ENCODE results near the gene CDC42BPA. TPM values are rescaled to one million over a fixed set of nuclear protein-coding genes. Genes with fewer than 3 reads are reported as not detected.
"Not testable (repeated sequence)": the region's sequence is repeated elsewhere in the genome, so short reads cannot be mapped to it uniquely, and the experiment has no call there.

CDC42BPA gene
- total and polyA plus RNA-seq, 2 donors: 3.7 to 3.9 TPM

- not testable (repeated sequence) for H3K27ac ChIP-seq (ENCODE audit: low read depth in 1 of 2, low read length in 1 of 2); DNase-seq (ENCODE audit: low read depth in 6 of 9, low spot score in 9 of 9); H3K36me3 ChIP-seq (ENCODE audit: control insufficient read depth in 2 of 2, insufficient read depth in 2 of 2, low read length in 1 of 2); H3K9me3 ChIP-seq (ENCODE audit: control insufficient read depth in 2 of 2, insufficient read depth in 1 of 2, low read length in 1 of 2); H3K27me3 ChIP-seq (ENCODE audit: control insufficient read depth in 2 of 2, insufficient read depth in 1 of 2, low read length in 1 of 2); H3K4me1 ChIP-seq (ENCODE audit: control insufficient read depth in 2 of 2, insufficient read depth in 2 of 2, low read length in 2 of 2); H3K4me3 ChIP-seq (ENCODE audit: low read length in 2 of 2)
- 99% methylated on average over 2 of the region's 2 CpGs for WGBS
Measured at GRCh38 chr1:226999579-226999978, 318.7 kb downstream of the CDC42BPA start.

- Histone ChIP-seq H3K9me3 (ENCODE audit: control insufficient read depth in 2 of 2, insufficient read depth in 1 of 2, low read length in 1 of 2) (no peaks in the 10 kb centered on the region), H3K27me3 (ENCODE audit: control insufficient read depth in 2 of 2, insufficient read depth in 1 of 2, low read length in 1 of 2) (no peaks in the 10 kb centered on the region), H3K27ac (ENCODE audit: low read depth in 1 of 2, low read length in 1 of 2) (peak overlapping the region; percentile 21 to 50), H3K4me3 (ENCODE audit: low read length in 2 of 2) (no peak overlapping the region), H3K36me3 (ENCODE audit: control insufficient read depth in 2 of 2, insufficient read depth in 2 of 2, low read length in 1 of 2) (no peaks in the 10 kb centered on the region), H3K4me1 (ENCODE audit: control insufficient read depth in 2 of 2, insufficient read depth in 2 of 2, low read length in 2 of 2) (peaks cover 0 to 7% of the 10 kb centered on the region in 2 donors)
- 94% methylated on average over 13 of the region's 13 CpGs for WGBS
- no peak for DNase-seq (ENCODE audit: low read depth in 6 of 9, low spot score in 9 of 9)
Measured at GRCh38 chr1:226995365-226996332, 322.6 kb downstream of the CDC42BPA start.

DNA sequence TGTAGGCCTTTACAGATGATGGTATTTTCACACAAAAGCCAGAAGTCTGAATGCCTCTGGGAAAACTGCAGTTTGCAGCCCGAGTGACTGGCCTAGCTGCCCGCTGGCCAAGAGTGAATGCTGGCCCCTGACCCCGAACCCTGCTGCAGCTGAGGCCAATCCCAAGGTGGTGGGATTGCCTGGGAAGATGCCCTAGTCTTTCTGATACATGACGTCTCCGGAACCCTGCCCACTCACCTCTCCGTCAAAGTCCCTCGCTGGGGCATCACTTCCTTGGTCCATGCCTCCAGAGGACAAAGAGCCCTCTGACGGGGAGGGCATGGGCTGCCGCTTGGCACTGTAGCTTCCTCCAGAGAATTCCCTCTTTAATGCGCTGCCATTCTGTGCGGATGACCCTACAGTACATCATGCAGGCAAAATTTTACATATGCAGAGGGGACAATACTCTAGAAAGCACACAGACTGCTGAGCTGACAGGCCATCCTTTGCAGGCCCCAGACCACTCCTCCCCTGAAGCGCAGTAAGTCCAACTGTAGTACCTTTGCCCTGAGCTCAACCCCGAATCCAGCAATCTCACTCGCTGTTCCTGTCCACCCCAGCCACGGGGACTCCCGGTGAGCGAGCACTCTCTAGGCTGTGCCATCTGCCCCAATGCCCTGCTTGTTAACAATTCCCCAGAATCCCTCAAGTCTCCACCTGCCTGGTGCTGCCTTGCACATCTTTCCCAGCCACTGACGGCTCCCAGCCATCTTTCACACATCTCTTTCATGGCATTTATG lies 323.5 kb downstream of the CDC42BPA start:
- no peaks in the 10 kb centered on the region for H3K9me3 ChIP-seq (ENCODE audit: control insufficient read depth in 2 of 2, insufficient read depth in 1 of 2, low read length in 1 of 2)
- no peaks in the 10 kb centered on the region for H3K36me3 ChIP-seq (ENCODE audit: control insufficient read depth in 2 of 2, insufficient read depth in 2 of 2, low read length in 1 of 2)
- DNase-seq (ENCODE audit: low read depth in 6 of 9, low spot score in 9 of 9): no peak
- H3K4me3 ChIP-seq (ENCODE audit: low read length in 2 of 2): no peak overlapping the region
- no peaks in the 10 kb centered on the region for H3K27me3 ChIP-seq (ENCODE audit: control insufficient read depth in 2 of 2, insufficient read depth in 1 of 2, low read length in 1 of 2)
- peaks cover 0 to 11% of the 10 kb centered on the region in 2 donors for H3K4me1 ChIP-seq (ENCODE audit: control insufficient read depth in 2 of 2, insufficient read depth in 2 of 2, low read length in 2 of 2)
- H3K27ac ChIP-seq (ENCODE audit: low read depth in 1 of 2, low read length in 1 of 2): peak overlapping the region; percentile 21 to 32
- WGBS: 97% methylated on average over 18 of the region's 18 CpGs

DNA sequence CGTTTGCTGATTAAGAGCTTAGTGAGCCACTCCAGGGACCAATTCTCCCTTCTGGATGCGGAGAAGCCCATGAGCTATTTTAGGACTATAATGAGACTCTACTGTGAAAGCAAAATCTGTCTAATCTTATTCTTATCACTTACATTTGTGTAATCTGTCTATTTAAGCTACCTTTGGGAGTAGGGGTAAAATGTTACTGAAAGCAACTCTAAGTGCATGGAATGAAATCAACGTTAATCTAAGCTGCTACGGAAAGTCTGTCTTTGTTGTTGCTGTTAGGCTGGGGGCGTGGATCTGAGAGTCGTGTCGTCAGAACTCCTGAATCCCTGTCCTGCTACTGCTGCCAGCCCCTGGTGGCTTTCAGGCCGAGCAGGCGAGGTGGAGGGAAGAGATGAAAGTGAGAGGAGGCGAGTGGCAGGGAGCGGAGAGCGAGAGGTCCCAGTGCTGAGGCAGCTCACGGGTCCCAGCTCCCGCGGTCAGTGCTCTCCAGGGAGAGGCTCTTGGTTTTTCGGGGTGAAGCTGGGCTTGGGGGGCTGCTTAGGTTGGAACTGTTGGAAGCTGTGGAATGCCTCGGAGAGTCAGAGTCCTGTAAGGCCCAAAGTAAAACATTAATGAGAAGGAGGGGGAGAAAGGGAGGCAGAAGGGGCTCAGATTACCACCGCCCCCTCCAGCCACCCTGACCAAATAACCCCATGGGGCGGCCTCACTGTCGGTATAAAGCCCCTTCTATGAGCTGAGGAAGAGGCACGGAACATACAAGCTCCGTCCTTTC lies 324.3 kb downstream of the CDC42BPA start:
- WGBS: 98% methylated on average over 22 of the region's 22 CpGs
- no peak overlapping the region for H3K4me3 ChIP-seq (ENCODE audit: low read length in 2 of 2)
- H3K9me3 ChIP-seq (ENCODE audit: control insufficient read depth in 2 of 2, insufficient read depth in 1 of 2, low read length in 1 of 2): no peaks in the 10 kb centered on the region
- H3K27me3 ChIP-seq (ENCODE audit: control insufficient read depth in 2 of 2, insufficient read depth in 1 of 2, low read length in 1 of 2): no peaks in the 10 kb centered on the region
- no peaks in the 10 kb centered on the region for H3K36me3 ChIP-seq (ENCODE audit: control insufficient read depth in 2 of 2, insufficient read depth in 2 of 2, low read length in 1 of 2)
- DNase-seq (ENCODE audit: low read depth in 6 of 9, low spot score in 9 of 9): no peak
- no peak overlapping the region for H3K27ac ChIP-seq (ENCODE audit: low read depth in 1 of 2, low read length in 1 of 2)
- peaks cover 0 to 15% of the 10 kb centered on the region in 2 donors for H3K4me1 ChIP-seq (ENCODE audit: control insufficient read depth in 2 of 2, insufficient read depth in 2 of 2, low read length in 2 of 2)

DNA sequence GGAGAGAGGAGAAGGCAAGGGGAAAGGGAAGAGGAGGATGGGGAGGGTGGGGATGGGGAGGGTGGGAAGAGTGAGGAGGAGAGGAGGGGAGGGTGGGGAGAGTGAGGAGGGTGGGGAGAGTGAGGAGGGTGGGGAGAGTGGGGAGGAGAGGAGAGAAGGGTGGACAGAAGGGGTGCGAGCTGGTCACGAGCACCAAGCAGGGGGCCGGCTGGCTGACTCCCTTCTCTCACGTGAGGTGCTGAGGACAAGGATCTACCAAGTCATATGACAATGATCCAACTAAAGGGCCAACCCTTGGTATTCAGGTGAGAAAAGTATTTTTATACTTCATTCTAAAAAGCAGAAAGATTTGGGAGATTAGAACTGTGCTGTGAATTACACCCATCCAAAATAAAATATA lies 326.4 kb downstream of the CDC42BPA start:
- no peak for DNase-seq (ENCODE audit: low read depth in 6 of 9, low spot score in 9 of 9)
- H3K36me3 ChIP-seq (ENCODE audit: control insufficient read depth in 2 of 2, insufficient read depth in 2 of 2, low read length in 1 of 2): peaks cover 6% of the 10 kb centered on the region in 2 donors
- peaks cover 0 to 15% of the 10 kb centered on the region in 2 donors for H3K4me1 ChIP-seq (ENCODE audit: control insufficient read depth in 2 of 2, insufficient read depth in 2 of 2, low read length in 2 of 2)
- 96% methylated on average over 4 of the region's 4 CpGs for WGBS
- H3K4me3 ChIP-seq (ENCODE audit: low read length in 2 of 2): no peak overlapping the region
- no peaks in the 10 kb centered on the region for H3K9me3 ChIP-seq (ENCODE audit: control insufficient read depth in 2 of 2, insufficient read depth in 1 of 2, low read length in 1 of 2)
- no peak overlapping the region for H3K27ac ChIP-seq (ENCODE audit: low read depth in 1 of 2, low read length in 1 of 2)
- H3K27me3 ChIP-seq (ENCODE audit: control insufficient read depth in 2 of 2, insufficient read depth in 1 of 2, low read length in 1 of 2): no peaks in the 10 kb centered on the region

GRCh38 chr1:226990133-226990716 lies 328.1 kb downstream of the CDC42BPA start:
- Histone ChIP-seq H3K27me3 (ENCODE audit: control insufficient read depth in 2 of 2, insufficient read depth in 1 of 2, low read length in 1 of 2) (no peaks in the 10 kb centered on the region), H3K27ac (ENCODE audit: low read depth in 1 of 2, low read length in 1 of 2) (no peak overlapping the region), H3K4me1 (ENCODE audit: control insufficient read depth in 2 of 2, insufficient read depth in 2 of 2, low read length in 2 of 2) (peaks cover 0 to 12% of the 10 kb centered on the region in 2 donors), H3K36me3 (ENCODE audit: control insufficient read depth in 2 of 2, insufficient read depth in 2 of 2, low read length in 1 of 2) (peaks cover 14 to 23% of the 10 kb centered on the region in 2 donors), H3K9me3 (ENCODE audit: control insufficient read depth in 2 of 2, insufficient read depth in 1 of 2, low read length in 1 of 2) (no peaks in the 10 kb centered on the region), H3K4me3 (ENCODE audit: low read length in 2 of 2) (no peak overlapping the region)
- 73% methylated on average over 10 of the region's 10 CpGs for WGBS
- peak in 3 of 9 donors; percentile 12 to 48 (median 13) for DNase-seq (ENCODE audit: low read depth in 6 of 9, low spot score in 9 of 9)

- Histone ChIP-seq H3K4me3 (ENCODE audit: low read length in 2 of 2) (no peak overlapping the region), H3K27ac (ENCODE audit: low read depth in 1 of 2, low read length in 1 of 2) (no peak overlapping the region), H3K36me3 (ENCODE audit: control insufficient read depth in 2 of 2, insufficient read depth in 2 of 2, low read length in 1 of 2) (peaks cover 19 to 32% of the 10 kb centered on the region in 2 donors), H3K27me3 (ENCODE audit: control insufficient read depth in 2 of 2, insufficient read depth in 1 of 2, low read length in 1 of 2) (no peaks in the 10 kb centered on the region), H3K9me3 (ENCODE audit: control insufficient read depth in 2 of 2, insufficient read depth in 1 of 2, low read length in 1 of 2) (no peaks in the 10 kb centered on the region), H3K4me1 (ENCODE audit: control insufficient read depth in 2 of 2, insufficient read depth in 2 of 2, low read length in 2 of 2) (peaks cover 0 to 8% of the 10 kb centered on the region in 2 donors)
- 75% methylated on average over 12 of the region's 12 CpGs for WGBS
- no peak for DNase-seq (ENCODE audit: low read depth in 6 of 9, low spot score in 9 of 9)
Measured at GRCh38 chr1:226989085-226989920, 329.0 kb downstream of the CDC42BPA start.

GRCh38 chr1:226988334-226988666 lies 330.0 kb downstream of the CDC42BPA start:
- Histone ChIP-seq H3K9me3 (ENCODE audit: control insufficient read depth in 2 of 2, insufficient read depth in 1 of 2, low read length in 1 of 2) (no peaks in the 10 kb centered on the region), H3K36me3 (ENCODE audit: control insufficient read depth in 2 of 2, insufficient read depth in 2 of 2, low read length in 1 of 2) (peaks cover 26 to 43% of the 10 kb centered on the region in 2 donors), H3K27ac (ENCODE audit: low read depth in 1 of 2, low read length in 1 of 2) (no peak overlapping the region), H3K27me3 (ENCODE audit: control insufficient read depth in 2 of 2, insufficient read depth in 1 of 2, low read length in 1 of 2) (no peaks in the 10 kb centered on the region), H3K4me3 (ENCODE audit: low read length in 2 of 2) (no peak overlapping the region), H3K4me1 (ENCODE audit: control insufficient read depth in 2 of 2, insufficient read depth in 2 of 2, low read length in 2 of 2) (peaks cover 0 to 8% of the 10 kb centered on the region in 2 donors)
- 87% methylated on average over 3 of the region's 3 CpGs for WGBS
- no peak for DNase-seq (ENCODE audit: low read depth in 6 of 9, low spot score in 9 of 9)
